ENCODE results near the gene IKZF1. TPM values are rescaled to one million over a fixed set of nuclear protein-coding genes. Genes with fewer than 3 reads are reported as not detected.

IKZF1 gene
- total RNA-seq, 1 donor from 2014 or later: 0.86 TPM

DNA sequence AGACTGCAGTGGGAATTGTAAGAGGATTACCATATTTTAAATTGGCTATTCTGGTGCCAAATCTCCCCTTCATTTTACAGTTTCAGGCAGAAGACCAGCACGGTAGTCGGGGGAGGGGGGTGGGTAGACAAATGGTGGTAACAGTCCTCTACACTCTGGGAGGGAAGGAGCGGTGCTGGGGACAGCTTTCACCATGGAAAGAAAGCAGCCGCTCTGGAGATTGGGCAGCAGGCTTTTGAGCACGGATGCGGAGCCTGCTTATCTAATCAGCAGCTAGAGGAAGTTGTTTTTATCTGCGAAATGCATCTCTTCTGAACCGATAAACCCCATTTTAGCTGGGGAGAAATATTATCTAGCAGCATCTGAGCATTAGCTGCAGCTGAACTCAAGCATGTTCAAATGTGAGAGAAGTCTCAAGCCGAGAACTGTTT lies 28.7 kb downstream of the IKZF1 start:
- H4K20me1 ChIP-seq (ENCODE audit: insufficient read depth, low read length): peaks cover 5% of the 10 kb centered on the region
- no peak overlapping the region for H3K4me3 ChIP-seq (ENCODE audit: insufficient read depth, low read depth, low read length)
- FAIRE-seq (no peak), DNase-seq (ENCODE audit: low read depth) (no peak)
- TF ChIP-seq, protein P1, sequence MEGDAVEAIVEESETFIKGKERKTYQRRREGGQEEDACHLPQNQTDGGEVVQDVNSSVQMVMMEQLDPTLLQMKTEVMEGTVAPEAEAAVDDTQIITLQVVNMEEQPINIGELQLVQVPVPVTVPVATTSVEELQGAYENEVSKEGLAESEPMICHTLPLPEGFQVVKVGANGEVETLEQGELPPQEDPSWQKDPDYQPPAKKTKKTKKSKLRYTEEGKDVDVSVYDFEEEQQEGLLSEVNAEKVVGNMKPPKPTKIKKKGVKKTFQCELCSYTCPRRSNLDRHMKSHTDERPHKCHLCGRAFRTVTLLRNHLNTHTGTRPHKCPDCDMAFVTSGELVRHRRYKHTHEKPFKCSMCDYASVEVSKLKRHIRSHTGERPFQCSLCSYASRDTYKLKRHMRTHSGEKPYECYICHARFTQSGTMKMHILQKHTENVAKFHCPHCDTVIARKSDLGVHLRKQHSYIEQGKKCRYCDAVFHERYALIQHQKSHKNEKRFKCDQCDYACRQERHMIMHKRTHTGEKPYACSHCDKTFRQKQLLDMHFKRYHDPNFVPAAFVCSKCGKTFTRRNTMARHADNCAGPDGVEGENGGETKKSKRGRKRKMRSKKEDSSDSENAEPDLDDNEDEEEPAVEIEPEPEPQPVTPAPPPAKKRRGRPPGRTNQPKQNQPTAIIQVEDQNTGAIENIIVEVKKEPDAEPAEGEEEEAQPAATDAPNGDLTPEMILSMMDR (IDR thresholded peaks at IDR 0.05; ENCODE audit: insufficient read depth, low read depth, low read length): no peak
- TF ChIP-seq EZH2 (IDR thresholded peaks at IDR 0.05; ENCODE audit: insufficient read depth, low read length): no peak
- H3K27me3 Mint-ChIP-seq (ENCODE audit: low read depth, unreplicated experiment): no peaks in the 10 kb centered on the region
- H3K36me3 Mint-ChIP-seq (ENCODE audit: low read depth, unreplicated experiment): no peaks in the 10 kb centered on the region
- H3K9ac ChIP-seq (ENCODE audit: low read length): no peak overlapping the region
- H3K9me3 Mint-ChIP-seq (ENCODE audit: unreplicated experiment): no peaks in the 10 kb centered on the region
- no peak overlapping the region for H3K27ac ChIP-seq (ENCODE audit: low read depth, low read length)
- no peak overlapping the region for H3K27ac Mint-ChIP-seq (ENCODE audit: unreplicated experiment)
- no peaks in the 10 kb centered on the region for H3K4me1 ChIP-seq (ENCODE audit: insufficient read depth, low read length)
- H3K9me3 ChIP-seq (ENCODE audit: insufficient read depth, low read depth, low read length): no peaks in the 10 kb centered on the region
- H3K79me2 ChIP-seq (ENCODE audit: insufficient read depth, low read length): no peaks in the 10 kb centered on the region
- H3K36me3 ChIP-seq (ENCODE audit: insufficient read depth, low read length): no peaks in the 10 kb centered on the region
- H3K4me2 ChIP-seq (ENCODE audit: low read length): no peak overlapping the region
- H3K27me3 ChIP-seq (ENCODE audit: insufficient read depth, low read length): peaks cover 3% of the 10 kb centered on the region
- no peak overlapping the region for H2AFZ ChIP-seq (ENCODE audit: low read depth, low read length)
- no peak overlapping the region for H3K4me3 Mint-ChIP-seq (ENCODE audit: unreplicated experiment)
- H3K4me1 Mint-ChIP-seq (ENCODE audit: low read depth, unreplicated experiment): peaks cover 17% of the 10 kb centered on the region

- no peak for FAIRE-seq
- TF ChIP-seq, protein P1 (IDR thresholded peaks at IDR 0.05; ENCODE audit: insufficient read depth, low read depth, low read length): no peak
- no peak for TF ChIP-seq EZH2 (IDR thresholded peaks at IDR 0.05; ENCODE audit: insufficient read depth, low read length)
- H3K4me2 ChIP-seq (ENCODE audit: low read length): no peak overlapping the region
Observed at GRCh38 chr7:50334341-50334994, 30.0 kb downstream of the IKZF1 start.

GRCh38 chr7:50335230-50335794 lies 30.8 kb downstream of the IKZF1 start:
- peaks cover 17% of the 10 kb centered on the region for H3K4me1 Mint-ChIP-seq (ENCODE audit: low read depth, unreplicated experiment)
- no peak for FAIRE-seq

More at GRCh38 chr7:50334341-50334994, 30.0 kb downstream of the IKZF1 start:
- Histone ChIP-seq H3K4me3 (ENCODE audit: insufficient read depth, low read depth, low read length) (no peak overlapping the region), H3K27ac (ENCODE audit: low read depth, low read length) (no peak overlapping the region), H3K27me3 (ENCODE audit: insufficient read depth, low read length) (peaks cover 3% of the 10 kb centered on the region), H3K36me3 (ENCODE audit: insufficient read depth, low read length) (no peaks in the 10 kb centered on the region), H3K9ac (ENCODE audit: low read length) (no peak overlapping the region), H4K20me1 (ENCODE audit: insufficient read depth, low read length) (peaks cover 5% of the 10 kb centered on the region), H3K9me3 (ENCODE audit: insufficient read depth, low read depth, low read length) (no peaks in the 10 kb centered on the region), H3K4me1 (ENCODE audit: insufficient read depth, low read length) (no peaks in the 10 kb centered on the region), H3K79me2 (ENCODE audit: insufficient read depth, low read length) (no peaks in the 10 kb centered on the region), H2AFZ (ENCODE audit: low read depth, low read length) (no peak overlapping the region)
- Mint-ChIP-seq H3K27ac (ENCODE audit: unreplicated experiment) (no peak overlapping the region), H3K4me1 (ENCODE audit: low read depth, unreplicated experiment) (peaks cover 17% of the 10 kb centered on the region), H3K36me3 (ENCODE audit: low read depth, unreplicated experiment) (no peaks in the 10 kb centered on the region), H3K27me3 (ENCODE audit: low read depth, unreplicated experiment) (no peaks in the 10 kb centered on the region), H3K9me3 (ENCODE audit: unreplicated experiment) (no peaks in the 10 kb centered on the region), H3K4me3 (ENCODE audit: unreplicated experiment) (no peak overlapping the region)
- no peak for DNase-seq (ENCODE audit: low read depth)

More at GRCh38 chr7:50335230-50335794, 30.8 kb downstream of the IKZF1 start:
- H3K27ac ChIP-seq (ENCODE audit: low read depth, low read length): no peak overlapping the region
- H3K9me3 ChIP-seq (ENCODE audit: insufficient read depth, low read depth, low read length): no peaks in the 10 kb centered on the region
- H3K27me3 Mint-ChIP-seq (ENCODE audit: low read depth, unreplicated experiment): no peaks in the 10 kb centered on the region
- no peak overlapping the region for H2AFZ ChIP-seq (ENCODE audit: low read depth, low read length)
- DNase-seq (ENCODE audit: low read depth): no peak
- H3K4me2 ChIP-seq (ENCODE audit: low read length): no peak overlapping the region
- H3K36me3 Mint-ChIP-seq (ENCODE audit: low read depth, unreplicated experiment): no peaks in the 10 kb centered on the region
- no peaks in the 10 kb centered on the region for H3K79me2 ChIP-seq (ENCODE audit: insufficient read depth, low read length)
- H3K27ac Mint-ChIP-seq (ENCODE audit: unreplicated experiment): no peak overlapping the region
- H3K4me1 ChIP-seq (ENCODE audit: insufficient read depth, low read length): no peaks in the 10 kb centered on the region
- peaks cover under 1% of the 10 kb centered on the region for H3K27me3 ChIP-seq (ENCODE audit: insufficient read depth, low read length)
- H3K9ac ChIP-seq (ENCODE audit: low read length): no peak overlapping the region
- no peak overlapping the region for H3K4me3 ChIP-seq (ENCODE audit: insufficient read depth, low read depth, low read length)
- H3K36me3 ChIP-seq (ENCODE audit: insufficient read depth, low read length): no peaks in the 10 kb centered on the region
- no peaks in the 10 kb centered on the region for H3K9me3 Mint-ChIP-seq (ENCODE audit: unreplicated experiment)
- no peak overlapping the region for H3K4me3 Mint-ChIP-seq (ENCODE audit: unreplicated experiment)
- H4K20me1 ChIP-seq (ENCODE audit: insufficient read depth, low read length): peaks cover 5% of the 10 kb centered on the region
- TF ChIP-seq, protein P1 (IDR thresholded peaks at IDR 0.05; ENCODE audit: insufficient read depth, low read depth, low read length): no peak
- no peak for TF ChIP-seq EZH2 (IDR thresholded peaks at IDR 0.05; ENCODE audit: insufficient read depth, low read length)
